GM19240 (cell line): ENCODE measurements around the gene MRPL36.

Experiments used
- DNase-seq: peaks from one replicate; pipeline ENCODE4 v3.0.0; 2011; ENCODE audit warnings: low spot score; ENCODE audit not compliant: insufficient read length

MRPL36 gene

DNA sequence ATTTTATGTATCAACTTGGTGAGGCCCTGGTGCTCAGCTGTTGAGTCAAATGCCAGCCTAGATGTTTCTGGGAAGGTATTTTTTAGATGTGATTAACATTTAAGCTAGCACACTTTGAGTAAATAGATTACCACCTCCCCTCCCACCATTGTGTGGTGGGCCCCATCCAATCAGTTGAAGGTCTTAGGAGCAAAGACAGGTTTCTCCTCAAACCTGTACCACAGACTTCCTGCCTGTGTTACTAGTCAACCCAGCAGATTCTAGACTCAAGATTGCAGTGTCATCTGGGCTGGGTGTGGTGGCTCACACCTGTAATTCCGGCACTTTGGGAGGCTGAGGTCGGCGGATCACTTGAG, 33.8 kb downstream of the MRPL36 start:
- no peak for DNase-seq

DNA sequence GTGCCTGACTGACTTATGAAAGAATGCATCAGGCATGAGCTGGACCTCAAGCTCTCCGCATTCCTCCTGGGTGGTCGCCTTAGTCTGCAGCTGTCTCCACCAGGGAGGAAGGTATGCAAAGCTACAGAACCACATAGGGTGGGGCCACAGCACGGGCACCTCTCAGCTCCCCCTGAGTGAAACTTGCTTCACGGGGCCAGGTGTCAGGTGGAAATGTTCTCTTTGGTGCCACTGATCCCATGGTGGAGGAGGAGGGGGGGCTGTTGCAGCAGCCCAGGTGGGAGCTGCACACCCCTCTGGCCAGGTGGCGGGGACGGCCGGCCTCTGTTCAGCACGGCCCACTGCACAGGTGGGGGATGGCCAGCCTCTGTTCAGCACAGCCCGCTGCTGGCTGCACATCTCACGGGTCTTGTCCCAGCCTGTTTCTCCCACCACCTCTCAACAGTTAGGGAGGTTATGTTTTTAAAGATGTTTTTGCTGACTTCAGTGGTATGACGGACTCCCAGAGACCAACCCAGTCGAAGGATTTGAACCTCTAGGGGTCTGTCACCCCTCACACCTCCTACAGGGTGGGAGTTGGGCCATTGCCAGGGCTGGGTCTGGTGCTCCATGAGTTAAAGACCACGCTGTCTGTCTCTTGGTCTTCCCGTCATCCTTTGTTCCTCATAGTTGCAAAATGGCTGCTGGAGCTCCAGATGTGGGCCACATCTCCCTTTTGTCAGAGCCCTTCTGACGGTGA, 34.3 kb downstream of the MRPL36 start:
- DNase-seq, result peak; percentile 72

DNA sequence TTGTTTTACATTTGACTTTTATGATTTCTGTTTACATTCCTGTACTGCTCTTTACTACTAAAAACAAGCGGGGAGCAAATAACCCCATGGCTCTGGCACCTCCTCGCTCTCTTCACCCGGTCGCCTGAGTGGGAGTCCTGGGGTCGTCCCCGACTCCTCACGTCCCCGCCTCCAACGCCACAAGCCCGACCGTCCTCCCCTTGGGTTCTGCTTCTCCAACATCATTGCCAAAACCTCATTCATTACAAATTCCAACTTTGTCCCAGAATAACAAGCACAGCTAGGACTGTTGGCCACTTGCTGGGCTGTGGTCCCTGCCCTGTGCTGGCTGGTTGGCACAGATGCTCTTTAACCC, 35.1 kb downstream of the MRPL36 start:
- DNase-seq, result no peak

DNA sequence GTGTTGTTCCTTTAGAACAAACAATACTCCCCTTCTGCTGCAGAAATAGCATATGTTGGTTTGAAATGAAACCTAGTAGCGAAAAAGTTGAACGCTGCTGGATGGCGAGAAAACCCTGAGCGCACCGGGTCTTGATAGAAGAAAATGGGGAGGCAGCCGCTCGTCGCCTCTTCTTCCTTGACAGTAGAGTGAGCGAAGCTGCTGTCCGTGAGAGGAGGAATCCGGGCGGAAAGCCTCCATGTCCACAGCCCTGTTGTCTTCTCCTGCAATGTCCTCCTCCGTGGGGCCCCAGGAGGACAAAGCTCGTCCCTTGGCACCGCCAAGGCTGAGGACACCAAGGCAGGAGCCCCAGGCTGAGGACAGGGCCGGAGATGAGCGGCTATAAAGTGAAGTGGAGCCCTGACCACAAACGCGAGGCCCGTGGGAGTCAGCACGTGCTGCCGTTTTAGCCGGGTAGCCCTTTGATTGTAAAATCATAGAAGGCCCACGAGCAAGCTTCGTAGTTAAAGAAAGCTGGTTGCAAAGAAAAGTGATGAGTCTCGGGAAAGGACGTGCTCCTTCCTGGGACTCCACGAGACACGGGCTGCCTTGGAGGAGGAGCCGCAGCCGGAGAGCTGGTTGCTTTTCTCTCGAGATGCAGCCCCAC, 35.6 kb downstream of the MRPL36 start:
- DNase-seq, result no peak

DNA sequence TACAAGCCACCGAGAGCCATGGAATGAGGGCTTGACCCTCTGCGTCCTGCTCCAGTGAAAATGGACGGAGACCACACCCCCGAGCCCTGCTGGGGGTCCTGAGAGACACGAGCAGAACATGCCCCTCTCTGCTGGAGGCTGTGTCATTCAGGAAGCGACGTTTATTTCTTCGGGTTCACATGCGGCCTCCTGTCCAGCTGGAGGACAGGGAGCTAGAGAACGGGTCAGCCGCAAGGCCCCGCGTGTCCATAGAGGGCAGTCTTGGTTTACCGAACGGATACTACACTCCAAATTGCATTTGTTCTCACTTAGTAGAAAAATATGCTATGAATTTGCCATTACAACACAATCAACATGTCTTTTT, 36.1 kb downstream of the MRPL36 start:
- DNase-seq, result peak; percentile 57

DNA sequence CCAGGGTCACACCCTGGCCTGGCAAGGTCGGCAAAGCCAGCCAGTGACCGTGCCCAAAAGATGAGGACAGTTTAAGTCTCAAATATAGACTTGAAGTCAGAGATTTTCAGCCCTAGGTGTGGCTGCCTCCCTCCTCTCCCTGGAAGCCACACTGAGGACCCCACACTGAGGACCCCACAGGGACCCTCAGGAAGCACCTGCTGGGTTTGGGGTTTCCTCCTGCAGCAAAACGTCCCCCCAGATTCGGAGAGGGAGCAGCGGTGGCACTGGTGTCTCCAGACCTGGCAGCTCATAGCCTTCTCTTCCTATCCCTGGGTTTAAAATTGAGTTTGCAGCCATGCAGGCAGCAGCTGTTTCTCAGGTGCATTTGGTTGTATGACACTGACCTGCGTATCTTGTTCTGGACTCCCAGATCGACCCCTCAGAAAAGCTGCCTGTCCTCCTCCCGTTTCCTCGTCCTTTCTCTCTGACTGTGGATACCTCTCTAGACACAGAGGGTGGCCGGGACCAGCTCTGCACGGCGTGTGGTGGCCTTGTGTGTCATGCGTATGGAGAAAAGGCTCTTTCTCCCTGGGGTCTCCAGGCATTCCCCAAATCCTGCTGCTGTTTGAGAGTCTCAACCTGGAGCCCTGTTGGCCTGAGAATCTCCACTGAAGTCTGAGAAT, 36.6 kb downstream of the MRPL36 start:
- no peak for DNase-seq

DNA sequence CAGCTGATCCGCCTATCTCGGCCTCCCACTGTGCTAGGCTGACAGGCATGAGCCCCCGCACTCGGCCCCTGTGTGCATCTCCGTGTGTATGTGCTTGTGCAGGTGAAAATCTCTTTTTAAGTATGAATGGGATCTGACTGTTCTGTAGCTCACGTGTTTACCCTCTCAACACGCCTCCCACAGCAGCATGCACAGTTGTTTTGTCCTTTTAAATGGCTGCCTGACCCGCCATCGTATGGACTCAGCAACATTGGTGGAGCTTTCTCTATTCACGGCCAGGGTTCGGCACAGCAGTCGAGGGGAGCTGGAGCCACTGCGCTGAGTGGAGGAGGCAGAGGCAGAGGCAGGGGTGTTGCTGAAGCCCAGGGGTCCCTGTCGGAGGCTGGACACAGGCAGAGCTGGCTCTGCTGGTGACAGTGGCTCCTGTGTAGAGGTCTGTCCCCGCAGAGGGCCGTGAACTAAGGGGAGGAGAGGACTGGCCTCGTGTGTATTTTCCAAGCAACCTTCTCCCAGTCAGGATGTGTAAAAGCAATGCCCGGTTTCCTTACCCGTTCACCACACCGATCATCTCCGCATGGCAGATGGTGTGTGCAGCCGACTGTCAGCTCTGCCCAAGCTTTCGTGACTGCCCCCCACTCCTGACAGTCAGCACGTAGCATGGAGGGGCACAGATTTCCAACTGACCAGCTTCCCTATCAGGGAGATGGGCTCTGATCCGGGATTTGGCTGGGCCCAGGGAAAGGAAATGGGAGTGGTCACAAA, 37.3 kb downstream of the MRPL36 start:
- no peak for DNase-seq

DNA sequence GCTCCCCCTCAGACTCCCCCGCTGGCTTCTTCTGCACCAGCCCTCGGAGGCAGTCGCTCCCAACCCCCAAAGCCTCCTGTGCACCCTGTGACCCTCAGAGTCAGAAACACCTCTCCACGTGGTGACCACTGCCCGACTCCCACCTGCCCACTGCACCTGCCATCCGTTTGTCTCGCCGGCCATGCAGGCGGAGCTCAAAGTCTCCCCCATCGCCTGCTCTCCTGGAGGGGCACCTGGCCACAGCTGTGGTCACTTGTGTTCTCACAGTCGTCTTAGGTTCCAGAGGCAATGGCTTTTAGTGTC, 38.2 kb downstream of the MRPL36 start:
- DNase-seq, result no peak

DNA sequence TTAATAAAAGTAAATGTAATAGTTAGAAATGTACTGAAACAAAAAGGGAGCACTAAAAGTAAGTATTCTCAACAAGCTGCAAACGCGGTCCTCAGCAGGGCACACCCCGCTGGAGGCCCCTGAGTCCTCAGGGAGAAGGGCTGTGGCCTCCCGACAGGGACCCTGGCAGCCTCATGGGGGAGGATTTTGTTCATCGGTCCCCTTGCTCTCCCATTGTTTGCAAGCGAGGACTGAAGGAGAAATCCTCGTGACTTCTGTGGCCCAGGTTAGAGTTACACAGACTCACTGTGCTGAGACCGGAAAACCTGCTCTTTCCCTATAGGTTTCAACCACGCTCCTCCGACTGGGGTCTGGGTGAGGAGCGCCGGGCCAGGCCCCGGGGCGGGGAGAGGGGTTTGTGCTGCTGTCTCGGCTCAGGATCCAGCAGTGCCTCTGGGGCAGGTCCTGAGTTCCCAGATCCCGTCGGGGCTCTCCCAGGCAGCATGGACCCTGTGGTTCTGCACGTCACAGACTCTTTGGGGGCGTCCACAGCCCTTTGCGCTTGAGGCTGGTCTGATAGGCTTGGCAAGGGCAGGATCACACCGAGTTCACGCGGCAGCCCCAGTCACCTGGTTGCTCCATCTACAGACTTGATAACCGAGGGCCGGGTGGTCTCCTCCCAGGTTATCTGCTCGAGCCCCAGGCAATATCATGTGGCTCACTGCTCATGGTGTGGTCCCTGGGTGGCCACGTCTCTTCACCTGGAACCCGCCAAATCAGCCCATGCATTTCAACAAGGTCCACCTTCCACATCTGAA, 38.8 kb downstream of the MRPL36 start:
- DNase-seq, result no peak

DNA sequence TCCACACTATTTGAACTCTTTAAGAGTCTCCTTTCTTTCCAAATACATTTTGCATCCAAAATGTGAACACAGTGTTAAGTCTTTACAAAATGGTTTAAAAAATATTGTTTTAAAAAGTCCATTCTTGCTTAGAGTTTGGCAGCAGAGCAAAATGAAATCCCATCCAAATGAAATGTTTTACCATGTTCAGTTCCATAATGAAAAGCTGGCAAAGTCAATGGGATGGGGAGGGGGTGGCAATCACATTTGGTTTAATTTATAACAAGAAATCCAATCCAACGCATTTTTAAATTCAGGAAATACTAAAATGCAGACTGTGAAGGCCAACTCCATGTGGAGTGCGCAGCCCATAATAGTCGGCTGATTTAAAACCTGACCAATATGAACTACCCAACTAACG, 39.4 kb downstream of the MRPL36 start:
- DNase-seq, result no peak

DNA sequence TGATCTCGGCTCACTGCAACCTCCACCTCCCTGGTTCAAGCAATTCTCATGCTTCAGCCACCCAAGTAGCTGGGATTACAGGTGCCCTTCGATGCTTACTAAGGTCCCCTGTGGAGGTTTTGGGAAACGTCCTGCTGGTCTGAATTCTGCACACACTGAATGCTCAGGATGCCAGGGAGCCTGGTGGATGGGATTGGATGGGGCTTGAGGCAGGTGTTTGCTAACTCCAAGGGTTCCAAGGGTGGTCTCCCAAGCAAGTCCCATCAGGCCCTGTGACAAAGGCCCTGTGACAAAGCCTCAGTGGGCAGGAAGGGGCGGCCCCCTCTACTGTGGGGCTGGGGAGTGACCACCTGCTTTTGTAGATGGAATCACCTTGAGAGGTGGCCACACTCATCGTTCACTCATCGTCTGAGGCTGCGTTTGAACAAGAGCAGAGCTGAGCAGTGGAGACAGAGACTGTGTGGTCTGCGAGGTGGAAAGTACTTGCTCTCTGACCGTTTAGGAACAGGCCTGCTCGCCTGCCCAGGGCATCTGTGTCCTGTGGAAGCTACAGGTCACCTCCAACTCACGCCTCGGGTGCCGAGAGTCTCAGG, 40.2 kb downstream of the MRPL36 start:
- DNase-seq, result no peak

DNA sequence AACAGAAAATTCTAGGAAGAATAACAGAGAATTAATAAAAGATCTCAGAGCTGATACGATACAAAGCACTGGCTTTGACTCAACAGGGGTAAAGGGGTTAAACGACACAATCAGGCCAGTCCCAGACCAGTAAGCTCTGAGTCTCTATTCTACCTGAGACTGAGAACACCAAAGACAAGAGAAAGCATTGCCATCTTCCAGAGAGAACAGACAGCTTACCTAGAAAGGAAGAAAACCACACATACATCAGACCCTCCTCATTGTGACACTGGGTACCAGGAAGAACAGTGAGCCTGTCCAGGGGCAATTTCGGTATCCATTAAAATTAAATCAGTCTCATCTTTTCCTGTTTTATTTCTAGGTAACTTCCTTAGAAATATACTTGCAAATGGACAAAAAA, 41.1 kb downstream of the MRPL36 start:
- no peak for DNase-seq

DNA sequence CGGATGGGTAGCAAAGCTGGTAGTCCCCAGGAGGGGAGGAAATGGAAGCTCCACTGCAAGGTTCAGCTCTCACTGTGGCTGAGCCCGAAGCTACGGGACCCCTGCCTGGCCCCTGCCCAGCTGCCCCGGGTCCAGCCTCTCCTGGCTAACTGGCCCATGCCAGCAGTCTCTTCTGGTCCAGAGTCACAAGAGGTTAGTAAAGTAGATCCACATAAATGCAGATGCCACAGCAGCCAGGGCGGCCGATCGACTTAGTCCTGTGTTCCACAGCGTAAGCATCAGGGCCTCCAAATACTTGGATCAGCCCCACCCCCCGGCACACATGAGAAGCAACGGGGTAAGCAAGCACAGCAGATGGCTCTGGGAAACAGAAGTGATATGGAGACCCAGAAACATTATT, 42.1 kb downstream of the MRPL36 start:
- DNase-seq, result no peak

DNA sequence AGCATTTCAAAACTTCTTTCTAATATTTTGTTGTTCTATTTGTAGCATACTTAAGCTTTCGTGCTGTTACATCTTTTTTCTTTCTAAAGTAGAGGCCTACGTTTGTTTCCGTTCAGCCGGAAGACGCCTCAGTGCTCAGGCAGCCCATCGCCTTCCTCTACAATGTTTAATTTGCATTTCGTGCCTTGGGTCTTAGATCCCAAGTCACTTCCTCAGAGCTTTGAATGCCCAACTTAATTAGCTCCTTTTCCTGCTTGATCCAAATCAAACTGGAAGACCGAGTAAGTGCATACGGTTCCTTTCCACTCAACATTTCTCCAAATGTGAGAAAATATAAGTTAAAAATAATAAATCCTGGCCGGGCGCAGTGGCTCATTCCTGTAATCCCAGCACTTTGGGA, 43.2 kb downstream of the MRPL36 start:
- no peak for DNase-seq

DNA sequence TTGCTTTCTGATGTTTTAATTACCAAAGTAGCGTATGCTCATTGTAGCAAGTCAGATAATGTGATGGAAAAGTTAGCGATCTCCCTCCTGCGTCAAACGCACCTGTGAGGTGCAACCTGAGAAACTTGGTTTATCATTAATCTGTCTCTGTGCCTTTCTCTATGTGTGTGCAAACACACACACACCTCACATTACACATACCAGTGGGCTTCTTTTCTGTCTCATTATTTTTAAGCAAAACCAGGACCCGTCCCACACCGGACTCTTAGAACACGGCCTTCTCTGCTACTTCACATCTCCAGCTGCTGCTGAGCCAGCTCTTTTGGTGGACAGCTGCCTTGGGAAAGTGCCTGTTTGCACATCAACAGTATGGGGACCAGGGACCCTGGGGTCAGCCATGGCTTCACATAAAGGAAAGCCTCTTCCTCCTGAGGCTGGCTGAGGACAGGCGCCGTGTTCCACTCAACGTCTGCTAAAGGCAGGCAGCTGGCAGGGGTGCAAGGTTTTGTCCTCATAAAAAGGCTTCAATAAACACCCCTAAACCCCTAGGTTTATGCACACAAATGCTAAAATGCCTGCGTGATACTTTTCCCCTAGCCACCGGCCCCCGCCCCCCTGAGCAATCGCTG, 44.2 kb downstream of the MRPL36 start:
- DNase-seq, result no peak

DNA sequence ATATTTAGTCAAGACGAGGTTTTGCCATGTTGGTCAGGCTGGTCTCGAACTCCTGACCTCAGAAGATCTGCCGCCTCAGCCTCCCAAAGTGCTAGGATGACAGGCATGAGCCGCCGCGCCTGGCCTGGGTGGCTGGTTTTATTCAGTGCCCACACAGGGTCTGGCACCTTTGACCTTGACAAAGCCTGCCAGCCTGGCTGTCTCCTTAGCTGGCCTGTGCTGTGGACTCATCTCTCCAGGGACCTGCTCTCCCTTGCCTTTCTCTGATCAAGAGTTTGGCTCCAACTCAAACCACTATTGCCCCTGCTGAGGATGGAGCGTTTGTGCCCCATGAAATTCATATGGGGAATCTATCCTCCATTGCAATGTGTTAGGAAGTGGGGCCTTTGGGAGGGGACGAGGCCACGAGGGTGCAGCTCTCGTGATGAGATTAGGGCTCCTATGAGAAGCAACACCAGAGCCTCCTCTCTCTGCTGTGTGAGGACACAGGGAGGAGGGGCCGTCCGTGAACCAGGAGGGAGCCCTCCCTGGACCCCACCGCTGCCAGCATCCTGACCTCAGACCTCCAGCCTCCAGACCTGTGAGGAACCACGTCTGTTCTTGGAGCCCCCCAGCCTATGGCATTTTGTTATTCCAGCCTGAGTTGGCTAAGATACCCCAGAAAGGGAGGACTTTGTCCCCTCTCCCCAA, 45.0 kb downstream of the MRPL36 start:
- no peak for DNase-seq

DNA sequence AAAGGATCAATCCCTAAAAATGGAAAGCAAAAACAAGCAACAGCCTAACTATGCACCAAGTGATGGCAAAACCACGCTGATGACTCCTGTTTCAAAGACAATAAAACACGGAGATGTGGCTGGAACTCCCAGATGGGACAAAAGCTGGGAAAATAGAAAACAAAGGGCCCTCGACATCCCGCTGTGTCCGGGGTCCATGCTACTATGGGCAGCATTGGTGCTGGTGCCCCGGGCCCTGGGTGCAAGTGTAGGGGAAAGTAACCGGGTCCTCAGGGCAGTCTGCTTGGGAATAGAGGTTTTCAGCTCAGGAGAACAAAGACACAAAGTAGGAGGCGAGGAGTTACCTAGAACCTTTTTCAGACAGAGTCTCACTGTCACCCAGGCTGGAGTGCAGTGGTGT, 46.1 kb downstream of the MRPL36 start:
- DNase-seq, result no peak

DNA sequence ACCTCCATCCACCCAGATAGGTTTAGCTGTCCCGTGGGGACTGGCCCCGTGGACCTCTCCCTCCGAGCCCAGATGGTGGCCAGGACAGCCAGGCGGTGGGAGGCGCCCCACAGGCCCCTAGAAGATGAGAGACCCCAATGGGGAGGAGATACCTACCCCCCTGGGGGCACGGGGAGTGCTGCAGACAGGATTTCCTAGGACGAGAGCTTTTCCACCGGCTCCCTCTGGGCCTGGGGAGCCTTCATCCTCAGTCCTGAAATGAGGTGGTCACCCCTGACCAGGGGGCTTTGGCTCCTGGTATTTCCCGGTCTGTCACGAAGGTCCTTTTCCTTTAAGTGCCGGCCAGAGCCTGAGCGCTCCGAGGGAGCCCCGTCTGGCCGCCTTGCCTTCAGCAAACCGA, 46.8 kb downstream of the MRPL36 start:
- no peak for DNase-seq

DNA sequence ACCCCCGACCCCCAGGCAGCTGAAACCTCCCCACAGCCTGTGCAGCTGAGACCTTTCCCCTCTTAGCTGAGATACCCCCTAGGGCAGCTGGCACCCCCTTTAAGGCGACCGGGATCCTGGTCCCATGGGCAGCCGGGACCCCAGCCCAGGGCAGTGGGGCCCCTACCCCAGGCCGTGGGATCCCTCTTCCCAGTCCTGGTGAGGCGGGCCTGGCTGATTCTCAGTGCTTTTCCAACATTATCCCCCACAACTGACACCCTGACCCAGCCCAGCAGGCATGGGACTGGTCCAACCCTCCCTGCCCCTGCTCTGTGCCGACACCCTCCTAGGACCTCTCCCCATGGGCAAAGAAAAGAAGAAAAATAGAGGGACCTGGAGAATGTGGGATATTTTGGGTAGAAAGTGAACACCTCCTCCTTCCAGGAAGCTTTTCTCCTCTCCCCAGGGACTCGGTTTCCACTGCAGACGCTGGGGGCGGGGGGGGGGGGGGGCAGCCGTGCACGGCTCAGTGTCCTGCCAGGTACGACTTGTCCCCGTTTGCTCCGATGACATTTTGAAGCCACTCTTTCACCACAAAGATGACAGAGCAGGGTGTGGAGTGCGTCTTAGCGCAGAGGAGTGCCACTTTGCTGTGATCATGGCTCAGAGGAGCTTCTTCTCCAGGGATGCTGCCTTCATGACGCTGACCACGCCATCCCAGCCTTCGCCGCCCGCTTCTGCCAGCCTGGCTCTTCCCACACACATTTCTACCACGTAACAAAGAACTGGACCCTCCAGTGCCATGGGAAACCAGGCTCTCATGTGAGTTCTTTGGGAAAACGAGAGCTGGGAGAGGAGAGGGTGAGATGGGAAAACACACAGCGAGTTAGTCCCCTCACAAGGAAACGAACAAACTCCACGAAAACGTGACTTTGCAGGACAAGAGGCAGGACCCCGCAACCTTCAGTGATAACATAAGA, 47.5 kb downstream of the MRPL36 start:
- no peak for DNase-seq
